SKM-1 treated with dmso at 0.1 percent for 144 hours (cell line): ENCODE measurements around the gene KRTAP19-8.

ENCODE experiments used
- DNase-seq: peaks from one replicate; lab custom pipeline; 2025; ENCODE audit not compliant: unreplicated experiment; lab: John Stamatoyannopoulos, UW

The KRTAP19-8 gene

GRCh38 chr21:31012133-31013089 is 25.9 kb downstream of the KRTAP19-8 start:
- DNase-seq, result no peak

- no peak for DNase-seq
Observed at GRCh38 chr21:31011412-31011811, 26.9 kb downstream of the KRTAP19-8 start.

GRCh38 chr21:31008355-31008754 is 29.9 kb downstream of the KRTAP19-8 start:
- no peak for DNase-seq

DNA sequence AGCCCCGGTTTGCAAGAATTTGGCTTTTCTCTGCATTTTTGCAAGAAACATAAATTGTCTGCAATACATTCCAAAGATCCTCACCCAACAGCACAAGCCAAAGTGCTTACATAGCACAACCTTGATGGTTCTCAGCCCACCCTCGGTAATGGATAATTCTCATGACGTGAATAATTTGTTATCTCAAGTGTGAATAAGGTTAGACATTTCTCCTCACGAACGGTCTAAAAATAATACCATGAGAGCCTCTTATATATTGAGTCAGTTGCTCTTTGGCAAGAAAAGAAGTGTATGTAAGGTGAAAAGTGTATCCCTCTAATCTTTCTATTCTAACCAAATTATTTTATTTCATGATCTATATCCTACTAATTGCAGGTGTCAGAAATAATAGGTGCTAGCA is 33.3 kb downstream of the KRTAP19-8 start:
- DNase-seq, result no peak

DNA sequence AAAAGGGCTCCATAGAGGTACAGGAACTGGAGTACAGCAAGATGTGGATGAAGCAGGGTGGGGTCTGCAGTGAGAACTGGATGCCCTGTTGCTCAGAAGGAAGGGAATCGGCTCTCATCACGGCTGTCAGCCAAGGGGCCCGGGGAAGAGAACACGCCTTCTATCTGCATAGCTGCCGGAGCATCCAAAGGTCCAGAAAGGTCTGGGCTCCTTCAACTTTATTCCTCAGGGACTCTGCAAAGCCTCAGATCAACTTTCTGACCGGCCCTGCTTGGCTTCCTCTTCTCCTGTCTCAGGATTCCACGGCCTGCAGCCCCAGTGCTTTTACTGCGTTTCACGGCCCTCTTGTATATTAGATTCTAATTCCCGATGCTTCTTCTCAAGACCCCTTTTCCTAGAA is 34.8 kb downstream of the KRTAP19-8 start:
- DNase-seq, result no peak

GRCh38 chr21:30997541-30997940 is 40.7 kb downstream of the KRTAP19-8 start:
- no peak for DNase-seq

- DNase-seq, result no peak
Observed at GRCh38 chr21:30996728-30997127, 41.5 kb downstream of the KRTAP19-8 start.

GRCh38 chr21:30994932-30995331 is 43.3 kb downstream of the KRTAP19-8 start:
- no peak for DNase-seq

DNA sequence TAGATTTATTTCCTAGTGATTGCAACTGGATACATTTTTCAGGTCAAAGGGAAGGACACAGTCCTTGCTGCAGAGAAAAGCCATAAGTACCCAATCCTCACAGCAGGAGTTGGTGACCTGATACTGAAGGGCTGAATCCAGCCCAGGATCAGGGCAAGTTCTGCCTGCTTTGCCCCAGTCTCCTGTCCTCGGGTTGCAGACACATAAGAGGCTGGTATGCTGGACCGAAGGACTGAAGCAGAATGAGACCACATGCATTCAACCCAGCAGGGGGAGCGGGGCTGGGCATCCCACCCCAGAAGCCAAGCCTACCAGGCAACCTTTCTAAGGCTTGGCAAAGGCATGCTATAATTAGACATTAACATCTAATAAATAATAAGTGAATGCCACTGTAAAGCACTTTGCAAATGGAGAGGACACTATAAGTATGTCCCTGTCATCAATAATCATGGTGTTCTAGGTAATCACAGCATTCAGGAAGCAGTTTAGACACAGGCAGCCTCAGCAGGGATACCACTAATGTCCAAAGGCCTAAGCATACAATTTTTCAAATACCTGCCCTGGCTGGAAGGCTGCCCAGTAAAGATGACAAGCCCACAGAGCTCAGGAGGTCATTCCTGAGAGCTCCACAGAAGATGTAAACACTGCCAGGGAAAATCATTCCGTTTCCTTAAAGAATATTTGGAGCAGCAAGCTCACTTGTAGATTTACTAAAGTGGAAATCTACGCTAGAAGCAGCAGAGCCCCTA is 47.6 kb downstream of the KRTAP19-8 start:
- no peak for DNase-seq

- no peak for DNase-seq
Observed at GRCh38 chr21:30988706-30989105, 49.6 kb downstream of the KRTAP19-8 start.
